CD4-positive, alpha-beta T cell treated with Interferon gamma for 1 hour (primary cell): ENCODE measurements around the gene CT45A5.
"Not testable (repeated sequence)": the region's sequence is repeated elsewhere in the genome, so short reads cannot be mapped to it uniquely, and the experiment has no call there.

Experiments
- DNase-seq: peaks from one replicate; pipeline ENCODE4 v3.0.0-alpha.2; 2020

CT45A5 gene

GRCh38 chrX:135785403-135785802 lies at the start of gene CT45A5:
Gene CT45A5, minus strand, starts transcription at chrX:135785503. Its CDS starts 3,774 bp downstream, at chrX:135781729.
- not testable (repeated sequence) for DNase-seq

GRCh38 chrX:135819912-135820311 lies 34.6 kb upstream of the CT45A5 start, which contains the start of gene CT45A2:
Gene CT45A2, minus strand, starts transcription at chrX:135820012. Its CDS starts 3,747 bp downstream, at chrX:135816265.
- DNase-seq, result not testable (repeated sequence)

- DNase-seq, result not testable (repeated sequence)
These were observed 17.4 kb upstream of the CT45A5 start, which contains the start of gene CT45A6 for GRCh38 chrX:135802687-135803086. Gene CT45A6, minus strand, starts transcription at chrX:135802787. Its CDS starts 3,794 bp downstream, at chrX:135798993.

- DNase-seq, result not testable (repeated sequence)
These were observed 17.2 kb downstream of the CT45A5 start, which contains the start of gene CT45A3 for GRCh38 chrX:135768091-135768490. Gene CT45A3, minus strand, starts transcription at chrX:135768191. Its CDS starts 3,747 bp downstream, at chrX:135764444.

GRCh38 chrX:135744739-135745138 lies 40.6 kb downstream of the CT45A5 start:
- not testable (repeated sequence) for DNase-seq

- DNase-seq, result no peak
These were observed 44.0 kb downstream of the CT45A5 start for GRCh38 chrX:135741192-135741715.

GRCh38 chrX:135740681-135741149 lies 44.6 kb downstream of the CT45A5 start:
- DNase-seq, result no peak

- DNase-seq, result no peak
These were observed 47.8 kb downstream of the CT45A5 start for GRCh38 chrX:135737366-135738071.

GRCh38 chrX:135734666-135735065 lies 50.6 kb downstream of the CT45A5 start:
- DNase-seq, result not testable (repeated sequence)
